HEK293T (cell line): ENCODE measurements around the gene IL21R.

Experiments used
- CTCF ChIA-PET: fragments of 350-600 bp; formaldehyde crosslinking; extraction: SDS; loops from one replicate; lab custom pipeline; 2021; ENCODE audit warnings: antibody characterized with exemption, inconsistent platforms; lab: Yijun Ruan, JAX
- POLR2A ChIA-PET: fragments of 350-600 bp; formaldehyde crosslinking; extraction: SDS; loops from one replicate; lab custom pipeline; 2020; ENCODE audit warnings: antibody characterized with exemption, inconsistent platforms; lab: Yijun Ruan, JAX
- DNase-seq: peaks from one replicate; pipeline ENCODE4 v3.0.0; 2012; ENCODE audit warnings: mixed read lengths; ENCODE audit errors: extremely low spot score
- ARNT ChIP-seq: fragments of 450-650 bp; IDR thresholded peaks from 2 replicates; pipeline ENCODE4 v1.6.1; 2017; ENCODE audit warnings: mild to moderate bottlenecking
- BHLHE40 ChIP-seq: fragments of 450-650 bp; IDR thresholded peaks from 2 replicates; pipeline ENCODE4 v1.6.1; 2016; ENCODE audit warnings: mild to moderate bottlenecking, moderate library complexity, borderline replicate concordance
- CTBP1 ChIP-seq: fragments of 450-650 bp; IDR thresholded peaks from 2 replicates; pipeline ENCODE4 v1.6.1; 2016; ENCODE audit warnings: borderline replicate concordance
- ELF4 ChIP-seq: fragments of 450-650 bp; IDR thresholded peaks from 2 replicates; pipeline ENCODE4 v1.6.1; 2017; ENCODE audit warnings: antibody characterized with exemption
- FOXA1 ChIP-seq: fragments of 450-650 bp; IDR thresholded peaks from 2 replicates; pipeline ENCODE4 v1.6.1; 2016; ENCODE audit warnings: mild to moderate bottlenecking
- FOXK2 ChIP-seq: fragments of 450-650 bp; IDR thresholded peaks from 2 replicates; pipeline ENCODE4 v1.6.1; 2016; ENCODE audit warnings: mild to moderate bottlenecking
- FOXM1 ChIP-seq: fragments of 450-650 bp; IDR thresholded peaks from 2 replicates; pipeline ENCODE4 v1.6.1; 2017; ENCODE audit warnings: mild to moderate bottlenecking, borderline replicate concordance
- HDGF ChIP-seq: fragments of 450-650 bp; IDR thresholded peaks from 2 replicates; pipeline ENCODE4 v1.6.1; 2017; ENCODE audit warnings: antibody characterized with exemption, borderline replicate concordance
- L3MBTL2 ChIP-seq: fragments of 450-650 bp; conservative IDR thresholded peaks from 2 replicates; pipeline ENCODE4 v1.6.1; 2016; ENCODE audit warnings: mild to moderate bottlenecking
- LEF1 ChIP-seq: fragments of 450-650 bp; IDR thresholded peaks from 2 replicates; pipeline ENCODE4 v1.6.1; 2017; ENCODE audit warnings: mild to moderate bottlenecking, borderline replicate concordance
- NFRKB ChIP-seq: fragments of 450-650 bp; IDR thresholded peaks from 2 replicates; pipeline ENCODE4 v1.6.1; 2016; ENCODE audit warnings: mild to moderate bottlenecking, moderate library complexity
- PKNOX1 ChIP-seq: fragments of 450-650 bp; IDR thresholded peaks from 2 replicates; pipeline ENCODE4 v1.6.1; 2016
- SP1 ChIP-seq: fragments of 450-650 bp; IDR thresholded peaks from 2 replicates; pipeline ENCODE4 v1.6.1; 2017
- SUZ12 ChIP-seq: fragments of 450-650 bp; IDR thresholded peaks from 2 replicates; pipeline ENCODE4 v1.6.1; 2016; ENCODE audit warnings: mild to moderate bottlenecking
- TARDBP ChIP-seq: fragments of 450-650 bp; IDR thresholded peaks from 2 replicates; pipeline ENCODE4 v1.6.1; 2016
- ZNF384 ChIP-seq: fragments of 450-650 bp; IDR thresholded peaks from 2 replicates; pipeline ENCODE4 v1.6.1; 2016

IL21R gene

GRCh38 chr16:27378871-27379481 lies 23.0 kb upstream of the IL21R start:
- CTCF ChIA-PET, result no interaction called here
- TF ChIP-seq NFRKB (no peak), LEF1 (no peak), BHLHE40 (no peak), SUZ12 (no peak), FOXA1 (no peak), PKNOX1 (no peak), FOXK2 (no peak), FOXM1 (no peak), CTBP1 (no peak), SP1 (no peak), ARNT (no peak), L3MBTL2 (no peak), ZNF384 (no peak), TARDBP (no peak), ELF4 (no peak)
- DNase-seq, result no peak
- POLR2A ChIA-PET, result no interaction called here

GRCh38 chr16:27379919-27380318 lies 22.1 kb upstream of the IL21R start:
- TF ChIP-seq SUZ12, result no peak
- no peak for TF ChIP-seq ZNF384
- no peak for TF ChIP-seq BHLHE40
- no peak for TF ChIP-seq HDGF
- no peak for TF ChIP-seq FOXM1
- TF ChIP-seq TARDBP, result no peak
- TF ChIP-seq L3MBTL2, result no peak
- TF ChIP-seq CTBP1, result no peak
- no peak for TF ChIP-seq FOXK2
- TF ChIP-seq NFRKB, result no peak
- TF ChIP-seq ELF4, result no peak
- ChIA-PET CTCF (no interaction called here), POLR2A (no interaction called here)
- no peak for DNase-seq

GRCh38 chr16:27381236-27381635 lies 20.7 kb upstream of the IL21R start:
- ChIA-PET CTCF (no interaction called here), POLR2A (no interaction called here)
- no peak for DNase-seq
- TF ChIP-seq ARNT (no peak), SP1 (no peak), ELF4 (no peak), FOXM1 (no peak), ZNF384 (no peak), FOXA1 (no peak), PKNOX1 (no peak), L3MBTL2 (no peak), NFRKB (no peak)

- no peak for DNase-seq
- no peak for TF ChIP-seq TARDBP
- no peak for TF ChIP-seq NFRKB
- no peak for TF ChIP-seq LEF1
- TF ChIP-seq FOXK2, result no peak
- TF ChIP-seq FOXA1, result no peak
- TF ChIP-seq SUZ12, result no peak
- no peak for TF ChIP-seq HDGF
- no peak for TF ChIP-seq FOXM1
- no peak for TF ChIP-seq ARNT
- TF ChIP-seq BHLHE40, result no peak
- TF ChIP-seq SP1, result no peak
- no peak for TF ChIP-seq CTBP1
- no peak for TF ChIP-seq PKNOX1
- CTCF ChIA-PET, result no interaction called here
- POLR2A ChIA-PET, result no interaction called here
These were observed 19.8 kb upstream of the IL21R start for GRCh38 chr16:27381974-27382855.

GRCh38 chr16:27383556-27384243 lies 18.3 kb upstream of the IL21R start:
- ChIA-PET POLR2A (no interaction called here), CTCF (no interaction called here)
- no peak for DNase-seq

GRCh38 chr16:27384425-27384824 lies 17.5 kb upstream of the IL21R start:
- ChIA-PET POLR2A (no interaction called here), CTCF (no interaction called here)
- TF ChIP-seq SUZ12 (no peak), ELF4 (no peak), L3MBTL2 (no peak), HDGF (no peak), LEF1 (no peak), NFRKB (no peak), FOXK2 (no peak), CTBP1 (no peak), PKNOX1 (no peak), ARNT (no peak), ZNF384 (no peak), FOXM1 (no peak), BHLHE40 (no peak), TARDBP (no peak), SP1 (no peak)
- no peak for DNase-seq

More at GRCh38 chr16:27383556-27384243, 18.3 kb upstream of the IL21R start:
- TF ChIP-seq TARDBP (no peak), ELF4 (no peak), L3MBTL2 (no peak), FOXA1 (no peak), FOXM1 (no peak)
